Prostate gland (tissue), 2 donors: ENCODE measurements around the gene C1orf35.

ENCODE experiments used
- CTCF ChIP-seq, 4 experiments: fragments of 200-600 bp in 2 of 4; fragments of 450-650 bp in 2 of 4; sonication (generic) in 2 of 4; IDR thresholded peaks; 1 replicate in 3 of 4; 2 replicates in 1 of 4; pipeline ENCODE4 v1.5.1; 2016 to 2019; ENCODE audit warnings: antibody characterized with exemption in 4 of 4, mild to moderate bottlenecking in 2 of 4, moderate library complexity in 2 of 4
- POLR2A ChIP-seq: fragments of 450-650 bp; IDR thresholded peaks from one replicate; pipeline ENCODE4 v1.6.1; 2016; ENCODE audit warnings: antibody characterized with exemption, mild to moderate bottlenecking

- TF ChIP-seq POLR2A: no peak
- no peak for TF ChIP-seq CTCF (IDR thresholded peaks at IDR 0.05)
These were observed 22.1 kb upstream of the C1orf35 start for GRCh38 chr1:228125185-228125584.
